Lower leg skin (tissue), 4 donors: ENCODE measurements around the gene PCDHAC2. TPM values are rescaled to one million over a fixed set of nuclear protein-coding genes. Genes with fewer than 3 reads are reported as not detected.

ENCODE experiments used
- DNase-seq, 2 donors: peaks; one replicate each; pipeline ENCODE4 v3.0.0-alpha.2; 2019; ENCODE audit warnings: low spot score in 2 of 2
- H3K4me3 ChIP-seq: fragments of 200-600 bp; sonication (generic); 2 replicates; pipeline ENCODE4 v1.5.1; 2017; ENCODE audit warnings: mild to moderate bottlenecking, low read depth; ENCODE audit not compliant: poor library complexity, severe bottlenecking
- CTCF ChIP-seq, 3 donors: fragments of 450-650 bp; IDR thresholded peaks; one replicate each; pipeline ENCODE4 v1.5.1; 2016; ENCODE audit warnings: antibody characterized with exemption in 3 of 3, mild to moderate bottlenecking in 3 of 3, moderate library complexity in 2 of 3
- POLR2A ChIP-seq, 2 donors: fragments of 450-650 bp; IDR thresholded peaks; one replicate each; pipeline ENCODE4 v1.6.1; 2016 to 2017; ENCODE audit warnings: antibody characterized with exemption in 2 of 2, mild to moderate bottlenecking in 1 of 2, moderate library complexity in 1 of 2
- WGBS, 2 donors: methylation state at CpG; one replicate each; pipeline ENCODE4 v1.1.5; 2018; 5-methylcytosine and 5-hydroxymethylcytosine counted together
- intact Hi-C: fragments of 100-400 bp; cut with DNase I; formaldehyde crosslinking; loops from one replicate; pipeline ENCODE4 v1.15.0; 2023; ENCODE audit warnings: low total_unique reads
- total RNA-seq, 4 donors: library from RNA; depleted of rRNA; stranded (reverse); fragments of >200 nt; gene quantifications; one replicate each; pipeline ENCODE4 v1.1.0, GENCODE V29; 2016

Gene PCDHAC2
- total RNA-seq, 4 donors from 2014 or later, result 0.21 to 0.29 (median 0.27) TPM; not detected in 1

DNA sequence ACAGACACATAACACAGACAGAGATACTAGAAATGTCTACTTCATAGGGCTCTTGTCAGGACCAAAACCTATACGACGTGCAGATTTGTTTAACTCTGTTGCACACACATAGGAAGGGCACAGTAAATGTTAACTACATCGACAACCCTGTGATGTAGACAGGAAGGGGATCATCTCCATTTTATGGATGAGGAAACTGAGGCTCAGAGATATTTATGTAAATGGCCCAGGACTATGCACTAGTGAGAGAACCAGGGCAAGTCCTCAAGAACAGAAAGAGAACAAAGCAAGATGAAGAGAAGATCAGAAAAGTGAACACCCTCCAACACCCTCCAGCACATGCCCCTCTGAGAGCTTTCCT, 36.3 kb downstream of the PCDHAC2 start:
- no peak overlapping the region for H3K4me3 ChIP-seq
- intact Hi-C loops, result no loop called here
- DNase-seq, result no peak
- no peak for TF ChIP-seq POLR2A (IDR thresholded peaks at IDR 0.05)
- no peak for TF ChIP-seq CTCF (IDR thresholded peaks at IDR 0.05)
- 73 to 75% methylated on average over 3 of the region's 3 CpGs for WGBS, 2 donors

GRCh38 chr5:141003031-141003430, 36.8 kb downstream of the PCDHAC2 start:
- DNase-seq, result no peak
- intact Hi-C loops, result no loop called here
- no peak overlapping the region for H3K4me3 ChIP-seq
- TF ChIP-seq POLR2A (IDR thresholded peaks at IDR 0.05) (no peak), CTCF (IDR thresholded peaks at IDR 0.05) (no peak)
- 87 to 89% methylated on average over 3 of the region's 3 CpGs for WGBS, 2 donors

GRCh38 chr5:141003791-141004611, 37.7 kb downstream of the PCDHAC2 start:
- DNase-seq, result no peak
- intact Hi-C loops, result no loop called here
- no peak overlapping the region for H3K4me3 ChIP-seq
- TF ChIP-seq CTCF (IDR thresholded peaks at IDR 0.05) (no peak), POLR2A (IDR thresholded peaks at IDR 0.05) (no peak)
- WGBS, 2 donors, result 53 to 63% methylated on average over 4 of the region's 4 CpGs

- H3K4me3 ChIP-seq, result no peak overlapping the region
- DNase-seq, result no peak
- TF ChIP-seq POLR2A (IDR thresholded peaks at IDR 0.05) (no peak), CTCF (IDR thresholded peaks at IDR 0.05) (no peak)
- intact Hi-C loops, result no loop called here
These were observed 41.5 kb downstream of the PCDHAC2 start for GRCh38 chr5:141007791-141008190.

DNA sequence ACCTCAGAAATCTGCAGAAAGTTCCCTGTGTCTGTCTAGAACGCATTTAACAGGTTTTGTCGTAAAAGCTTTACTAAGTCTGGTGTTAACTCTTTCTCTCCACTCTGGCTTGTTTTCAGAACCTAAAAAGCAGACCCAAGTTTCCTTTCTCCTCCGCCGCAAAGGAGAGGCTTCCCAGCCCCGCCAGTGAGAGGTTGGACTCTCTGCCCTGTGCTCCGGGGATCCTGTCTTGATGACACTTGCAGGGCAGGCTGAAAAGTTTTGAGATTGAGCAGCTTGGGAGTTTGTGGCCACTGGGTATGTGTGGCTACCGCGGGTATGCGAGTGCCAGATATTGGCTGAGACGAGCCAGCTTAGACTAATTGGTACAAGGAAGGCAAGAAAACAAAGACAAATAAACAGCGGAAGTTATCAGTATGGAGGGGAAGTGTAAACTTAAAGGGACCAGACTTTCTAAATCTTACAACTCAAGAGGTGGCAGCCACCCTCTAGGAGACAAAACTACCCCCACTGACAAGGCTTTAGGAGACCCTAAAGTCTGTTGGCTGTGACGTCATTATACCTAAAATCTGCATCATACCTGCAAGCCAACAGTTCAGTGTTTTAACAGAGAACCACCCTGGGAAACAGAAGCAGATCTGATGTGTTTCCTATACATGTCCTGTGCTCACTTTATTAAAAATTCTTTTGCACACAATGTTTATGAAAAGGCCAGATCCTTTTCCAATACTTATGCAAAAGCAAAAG, 43.9 kb downstream of the PCDHAC2 start:
- WGBS, 2 donors, result 65 to 70% methylated on average over 12 of the region's 12 CpGs
- intact Hi-C loops, result no loop called here
- DNase-seq, result no peak
- H3K4me3 ChIP-seq, result no peak overlapping the region
- TF ChIP-seq POLR2A (IDR thresholded peaks at IDR 0.05), result no peak
- TF ChIP-seq CTCF (IDR thresholded peaks at IDR 0.05), result no peak
